Natural killer cell (primary cell): ENCODE measurements around the gene DAAM2. TPM values are rescaled to one million over a fixed set of nuclear protein-coding genes. Genes with fewer than 3 reads are reported as not detected.

Experiments
- ATAC-seq, 3 donors: fragments of 150-1000 bp in 2 of 3; fragments of 200-7000 bp in 1 of 3; cut with Tn5 transposase; 1 replicate in 1 of 3; 2 replicates in 2 of 3; pipeline ENCODE4 v1.10.0; 2021; ENCODE audit warnings: mild to moderate bottlenecking in 2 of 3, moderate library complexity in 2 of 3
- DNase-seq, 2 donors: peaks; one replicate each; pipeline versions ENCODE4 v3.0.0 to v3.0.0-alpha.2; 2013 to 2021; ENCODE audit warnings: mixed read lengths in 1 of 2
- H3K27ac ChIP-seq: one replicate; pipeline ENCODE4 v1.5.1; 2013; ENCODE audit warnings: mild to moderate bottlenecking, low read length
- H3K27me3 ChIP-seq: one replicate; pipeline ENCODE4 v1.6.1; 2013; ENCODE audit warnings: low read length; ENCODE audit not compliant: control insufficient read depth, insufficient read depth
- H3K36me3 ChIP-seq: one replicate; pipeline ENCODE4 v1.6.1; 2013; ENCODE audit warnings: low read length; ENCODE audit not compliant: control insufficient read depth, insufficient read depth
- H3K4me1 ChIP-seq: one replicate; pipeline ENCODE4 v1.6.1; 2013; ENCODE audit warnings: low read length; ENCODE audit not compliant: control insufficient read depth, insufficient read depth
- H3K4me3 ChIP-seq: one replicate; pipeline ENCODE4 v1.5.1; 2013; ENCODE audit warnings: low read length
- H3K9me3 ChIP-seq: one replicate; pipeline ENCODE4 v1.6.1; 2013; ENCODE audit warnings: low read length; ENCODE audit not compliant: control insufficient read depth, insufficient read depth
- H3K27ac Mint-ChIP-seq, 2 donors: one replicate each; pipeline ENCODE4 v1.8.0; 2022; ENCODE audit warnings: mild to moderate bottlenecking in 2 of 2, mixed read lengths in 2 of 2, moderate library complexity in 1 of 2
- H3K27me3 Mint-ChIP-seq, 2 donors: one replicate each; pipeline ENCODE4 v1.8.0; 2022; ENCODE audit warnings: low read depth in 2 of 2, mixed read lengths in 2 of 2
- H3K36me3 Mint-ChIP-seq: one replicate; pipeline ENCODE4 v1.8.0; 2022; ENCODE audit warnings: mixed read lengths
- H3K4me1 Mint-ChIP-seq, 2 donors: one replicate each; pipeline ENCODE4 v1.8.0; 2022; ENCODE audit warnings: mixed read lengths in 2 of 2
- H3K4me3 Mint-ChIP-seq: one replicate; pipeline ENCODE4 v1.8.0; 2022; ENCODE audit warnings: mild to moderate bottlenecking, moderate library complexity, mixed read lengths
- H3K9me3 Mint-ChIP-seq, 2 donors: one replicate each; pipeline ENCODE4 v1.8.0; 2022; ENCODE audit warnings: mixed read lengths in 2 of 2
- CTCF ChIP-seq: fragments of 200-600 bp; IDR thresholded peaks from one replicate; pipeline ENCODE4 v1.8.0; 2022; ENCODE audit warnings: antibody characterized with exemption
- WGBS: methylation state at CpG from one replicate; pipeline ENCODE4 v1.1.7; 2013; ENCODE audit warnings: missing lambda C conversion rate; ENCODE audit not compliant: insufficient coverage; 5-methylcytosine and 5-hydroxymethylcytosine counted together
- intact Hi-C: fragments of 100-400 bp; cut with micrococcal nuclease; formaldehyde crosslinking; loops from one replicate; pipeline ENCODE4 v1.14.2; 2022
- total RNA-seq, 4 donors: library from RNA; stranded (reverse); fragments of 120-200 nt in 1 of 4; gene quantifications; one replicate each; pipeline versions ENCODE4 v1.2.3 to v1.2.4, GENCODE V29; 2013 to 2022

The DAAM2 gene
- total RNA-seq, result not detected
- not detected for total RNA-seq (2013)

GRCh38 chr6:39791850-39792539, at the start of gene DAAM2:
DAAM2 (plus strand) TSS chr6:39792376; CDS start chr6:39856303, 63,927 bp downstream.
- TF ChIP-seq CTCF, result no peak
- 8% methylated on average over 55 of the region's 55 CpGs for WGBS
- H3K9me3 ChIP-seq, result no peaks in the 10 kb centered on the region
- H3K27me3 Mint-ChIP-seq, result peaks cover 44 to 79% of the 10 kb centered on the region in 2 donors
- no peak within 1 kb of the TSS for H3K27ac Mint-ChIP-seq
- no peaks in the 10 kb centered on the region for H3K4me1 ChIP-seq
- H3K4me1 Mint-ChIP-seq, result no peaks in the 10 kb centered on the region
- H3K4me3 Mint-ChIP-seq, result no peak within 1 kb of the TSS
- H3K36me3 ChIP-seq, result no peaks in the 10 kb centered on the region
- H3K4me3 ChIP-seq, result no peak within 1 kb of the TSS
- no peak for DNase-seq
- no peak within 1 kb of the TSS for H3K27ac ChIP-seq
- H3K27me3 ChIP-seq, result peaks cover 11% of the 10 kb centered on the region
- no peaks in the 10 kb centered on the region for H3K9me3 Mint-ChIP-seq
- H3K36me3 Mint-ChIP-seq, result no peaks in the 10 kb centered on the region
- no peak for ATAC-seq
- intact Hi-C loops, result no loop called here

GRCh38 chr6:39746795-39747194, 45.4 kb upstream of the DAAM2 start:
- ATAC-seq (no peak), DNase-seq (no peak)
- Histone ChIP-seq H3K4me3 (no peak overlapping the region), H3K27ac (no peak overlapping the region), H3K9me3 (no peaks in the 10 kb centered on the region), H3K36me3 (no peaks in the 10 kb centered on the region), H3K4me1 (no peaks in the 10 kb centered on the region), H3K27me3 (no peaks in the 10 kb centered on the region)
- TF ChIP-seq CTCF, result no peak
- Mint-ChIP-seq H3K27me3 (peaks cover 8 to 19% of the 10 kb centered on the region in 2 donors), H3K9me3 (no peaks in the 10 kb centered on the region), H3K36me3 (no peaks in the 10 kb centered on the region), H3K4me3 (no peak overlapping the region), H3K4me1 (no peaks in the 10 kb centered on the region), H3K27ac (no peak overlapping the region)
- no CpG with 5 or more reads among the region's 3 CpGs for WGBS
- intact Hi-C loops, result no loop called here

GRCh38 chr6:39752835-39753724, 39.1 kb upstream of the DAAM2 start:
- H3K9me3 ChIP-seq, result no peaks in the 10 kb centered on the region
- intact Hi-C loops, result no loop called here
- ATAC-seq (no peak), DNase-seq (no peak)
- H3K4me1 ChIP-seq, result no peaks in the 10 kb centered on the region
- H3K27ac ChIP-seq, result no peak overlapping the region
- Mint-ChIP-seq H3K4me3 (no peak overlapping the region), H3K27me3 (peaks cover 17 to 25% of the 10 kb centered on the region in 2 donors), H3K27ac (no peak overlapping the region), H3K9me3 (no peaks in the 10 kb centered on the region), H3K36me3 (no peaks in the 10 kb centered on the region), H3K4me1 (peaks cover 5 to 10% of the 10 kb centered on the region in 2 donors)
- WGBS, result 75% methylated on average over 12 of the region's 12 CpGs
- no peak for TF ChIP-seq CTCF
- H3K4me3 ChIP-seq, result no peak overlapping the region
- H3K36me3 ChIP-seq, result no peaks in the 10 kb centered on the region
- no peaks in the 10 kb centered on the region for H3K27me3 ChIP-seq
